Tibial artery (tissue), 4 donors: ENCODE results near the gene MAST4.

Experiments
- DNase-seq, 2 donors: peaks; one replicate each; pipeline ENCODE4 v3.0.0-alpha.2; 2019
- H3K27ac ChIP-seq, 2 donors: fragments of 200-600 bp; sonication (generic) in 1 of 2; 1 replicate in 1 of 2; 2 replicates in 1 of 2; pipeline ENCODE4 v1.5.1; 2018 to 2019; ENCODE audit warnings: mild to moderate bottlenecking in 1 of 2
- H3K27me3 ChIP-seq, 2 donors: fragments of 200-600 bp; sonication (generic) in 1 of 2; one replicate each; pipeline versions ENCODE4 v1.5.1 to v1.6.0; 2016 to 2019
- H3K36me3 ChIP-seq, 3 donors: fragments of 200-600 bp; sonication (generic) in 2 of 3; one replicate each; pipeline ENCODE4 v1.5.1; 2016 to 2019; ENCODE audit warnings: mild to moderate bottlenecking in 2 of 3
- H3K4me1 ChIP-seq, 4 donors: fragments of 200-600 bp; sonication (generic) in 2 of 4; 1 replicate in 3 of 4; 2 replicates in 1 of 4; pipeline ENCODE4 v1.5.1; 2016 to 2019
- H3K4me3 ChIP-seq, 2 donors: fragments of 200-600 bp; sonication (generic) in 1 of 2; 1 replicate in 1 of 2; 2 replicates in 1 of 2; pipeline ENCODE4 v1.5.1; 2018 to 2019; ENCODE audit warnings: mild to moderate bottlenecking in 2 of 2
- H3K9me3 ChIP-seq, 3 donors: fragments of 200-600 bp; sonication (generic) in 1 of 3; one replicate each; pipeline ENCODE4 v1.5.1; 2016 to 2019
- CTCF ChIP-seq, 2 experiments: fragments of 200-600 bp in 1 of 2; fragments of 450-650 bp in 1 of 2; IDR thresholded peaks; one replicate each; pipeline ENCODE4 v1.5.1; 2017 to 2019; ENCODE audit warnings: antibody characterized with exemption in 2 of 2, mild to moderate bottlenecking in 1 of 2, moderate library complexity in 1 of 2
- intact Hi-C: fragments of 100-400 bp; cut with DNase I; formaldehyde crosslinking; loops from one replicate; pipeline ENCODE4 v1.15.0; 2023; ENCODE audit warnings: low total_unique reads

MAST4 gene

GRCh38 chr5:66933066-66933465 lies 336.9 kb downstream of the MAST4 start:
- no peaks in the 10 kb centered on the region for H3K9me3 ChIP-seq
- H3K27me3 ChIP-seq, result no peaks in the 10 kb centered on the region
- H3K27ac ChIP-seq, result no peak overlapping the region
- no peak for TF ChIP-seq CTCF (IDR thresholded peaks at IDR 0.05)
- no peak overlapping the region for H3K4me3 ChIP-seq
- no peaks in the 10 kb centered on the region for H3K36me3 ChIP-seq
- intact Hi-C loops, result loop anchor here (10.0 kb wide), 1 partner anchor 118 kb away; no protein-coding TSS in a partner anchor
- no peaks in the 10 kb centered on the region for H3K4me1 ChIP-seq
- no peak for DNase-seq

- H3K9me3 ChIP-seq, result peaks cover 0 to 4% (median 0%) of the 10 kb centered on the region in 3 donors
- H3K4me3 ChIP-seq, result no peak overlapping the region
- no peak overlapping the region for H3K27ac ChIP-seq
- H3K36me3 ChIP-seq, result no peaks in the 10 kb centered on the region
- no peak for DNase-seq
- H3K27me3 ChIP-seq, result no peaks in the 10 kb centered on the region
- intact Hi-C loops, result loop anchor here (10.0 kb wide), 1 partner anchor 124 kb away; no protein-coding TSS in a partner anchor
- H3K4me1 ChIP-seq, result no peaks in the 10 kb centered on the region
- no peak for TF ChIP-seq CTCF (IDR thresholded peaks at IDR 0.05)
Observed at GRCh38 chr5:66939094-66939493, 342.9 kb downstream of the MAST4 start.

GRCh38 chr5:66945389-66946349 lies 349.5 kb downstream of the MAST4 start:
- no peak for DNase-seq
- intact Hi-C loops, result no loop called here
- H3K4me1 ChIP-seq, result no peaks in the 10 kb centered on the region
- H3K36me3 ChIP-seq, result no peaks in the 10 kb centered on the region
- no peak for TF ChIP-seq CTCF (IDR thresholded peaks at IDR 0.05)
- no peak overlapping the region for H3K27ac ChIP-seq
- no peaks in the 10 kb centered on the region for H3K9me3 ChIP-seq
- no peak overlapping the region for H3K4me3 ChIP-seq
- no peaks in the 10 kb centered on the region for H3K27me3 ChIP-seq

GRCh38 chr5:66947458-66947857 lies 351.3 kb downstream of the MAST4 start:
- Histone ChIP-seq H3K4me3 (no peak overlapping the region), H3K27me3 (no peaks in the 10 kb centered on the region), H3K4me1 (no peaks in the 10 kb centered on the region), H3K36me3 (no peaks in the 10 kb centered on the region), H3K9me3 (no peaks in the 10 kb centered on the region), H3K27ac (no peak overlapping the region)
- no peak for TF ChIP-seq CTCF (IDR thresholded peaks at IDR 0.05)
- intact Hi-C loops, result no loop called here
- no peak for DNase-seq

- Histone ChIP-seq H3K4me1 (no peaks in the 10 kb centered on the region), H3K27ac (no peak overlapping the region), H3K4me3 (no peak overlapping the region), H3K27me3 (no peaks in the 10 kb centered on the region), H3K9me3 (no peaks in the 10 kb centered on the region), H3K36me3 (no peaks in the 10 kb centered on the region)
- no peak for DNase-seq
- intact Hi-C loops, result no loop called here
- TF ChIP-seq CTCF (IDR thresholded peaks at IDR 0.05), result no peak
Observed at GRCh38 chr5:66949066-66949465, 352.9 kb downstream of the MAST4 start.
